Measurements from ENCODE around the gene MUC5B.
"Not testable (repeated sequence)": the region's sequence is repeated elsewhere in the genome, so short reads cannot be mapped to it uniquely, and the experiment has no call there.

The MUC5B gene

DNA sequence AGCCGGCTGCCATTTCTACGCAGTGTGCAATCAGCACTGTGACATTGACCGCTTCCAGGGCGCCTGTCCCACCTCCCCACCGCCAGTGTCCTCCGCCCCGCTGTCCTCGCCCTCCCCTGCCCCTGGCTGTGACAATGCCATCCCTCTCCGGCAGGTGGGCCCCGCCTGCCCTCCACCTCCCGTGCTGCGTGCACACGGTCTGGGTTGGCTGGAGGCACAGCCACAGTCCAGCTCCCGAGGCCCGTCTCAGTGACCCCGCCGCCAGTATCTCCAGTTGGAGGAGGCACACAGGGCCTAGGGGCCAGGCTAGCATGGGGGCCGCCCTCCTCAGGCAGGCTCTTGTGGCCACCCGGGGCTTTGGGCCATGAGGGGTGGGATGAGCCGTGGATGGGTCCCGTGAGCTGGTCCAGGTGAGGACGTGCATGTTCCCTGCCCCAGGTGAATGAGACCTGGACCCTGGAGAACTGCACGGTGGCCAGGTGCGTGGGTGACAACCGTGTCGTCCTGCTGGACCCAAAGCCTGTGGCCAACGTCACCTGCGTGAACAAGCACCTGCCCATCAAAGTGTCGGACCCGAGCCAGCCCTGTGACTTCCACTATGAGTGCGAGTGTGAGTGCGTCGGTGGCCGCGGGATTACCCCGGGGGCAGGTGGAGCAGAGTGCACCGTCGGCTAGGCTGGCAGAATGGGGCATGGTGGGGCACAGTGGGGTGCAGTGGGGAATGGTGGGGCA is 29.7 kb downstream of the MUC5B start:
- DNase-seq = no peak

DNA sequence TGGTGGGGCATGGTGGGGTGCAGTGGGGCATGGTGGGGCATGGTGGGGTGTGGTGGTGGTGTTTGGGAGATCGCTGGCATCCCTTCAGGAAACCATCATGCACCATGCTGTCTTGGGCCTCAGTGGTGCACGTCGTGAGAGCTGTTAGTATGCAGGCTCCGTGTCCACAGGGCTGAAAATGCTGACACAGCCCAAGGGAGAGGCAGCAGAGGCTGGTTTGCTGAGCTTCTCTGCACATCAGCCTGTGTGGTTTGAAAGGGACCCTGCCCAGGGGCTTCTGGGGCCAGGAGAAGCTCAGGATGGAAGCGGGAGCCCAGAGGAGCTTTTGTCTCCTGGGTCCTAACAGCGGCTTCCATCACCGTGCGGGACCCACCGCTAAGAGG is 30.2 kb downstream of the MUC5B start:
- no peak for DNase-seq

DNA sequence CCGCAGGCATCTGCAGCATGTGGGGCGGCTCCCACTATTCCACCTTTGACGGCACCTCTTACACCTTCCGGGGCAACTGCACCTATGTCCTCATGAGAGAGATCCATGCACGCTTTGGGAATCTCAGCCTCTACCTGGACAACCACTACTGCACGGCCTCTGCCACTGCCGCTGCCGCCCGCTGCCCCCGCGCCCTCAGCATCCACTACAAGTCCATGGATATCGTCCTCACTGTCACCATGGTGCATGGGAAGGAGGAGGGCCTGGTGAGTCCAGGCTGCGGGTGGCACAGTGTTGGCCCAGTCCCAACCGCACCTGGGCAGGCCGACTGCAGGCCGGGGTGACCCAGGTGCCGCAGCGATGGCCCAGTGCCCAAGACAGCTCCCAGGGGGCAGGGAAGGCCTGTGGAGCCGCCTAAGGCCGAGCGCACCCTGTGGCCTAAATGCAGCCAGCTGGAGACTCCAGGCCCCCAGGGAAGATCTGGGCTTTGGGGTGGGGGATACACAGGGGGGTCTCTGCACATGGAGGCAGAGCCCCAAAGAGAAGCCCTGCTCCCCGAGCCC is 31.3 kb downstream of the MUC5B start:
- DNase-seq = no peak

DNA sequence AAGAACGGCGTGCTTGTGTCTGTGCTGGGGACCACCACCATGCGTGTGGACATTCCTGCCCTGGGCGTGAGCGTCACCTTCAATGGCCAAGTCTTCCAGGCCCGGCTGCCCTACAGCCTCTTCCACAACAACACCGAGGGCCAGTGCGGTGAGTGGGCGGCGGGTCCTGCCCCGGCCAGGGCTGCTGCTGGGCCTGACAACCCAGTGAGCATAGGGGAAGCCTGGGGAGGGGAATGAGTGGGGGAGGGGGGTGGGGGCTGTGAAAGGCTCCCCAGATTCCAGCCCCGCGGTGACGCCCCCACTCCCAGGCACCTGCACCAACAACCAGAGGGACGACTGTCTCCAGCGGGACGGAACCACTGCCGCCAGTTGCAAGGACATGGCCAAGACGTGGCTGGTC is 31.9 kb downstream of the MUC5B start:
- no peak for DNase-seq

DNA sequence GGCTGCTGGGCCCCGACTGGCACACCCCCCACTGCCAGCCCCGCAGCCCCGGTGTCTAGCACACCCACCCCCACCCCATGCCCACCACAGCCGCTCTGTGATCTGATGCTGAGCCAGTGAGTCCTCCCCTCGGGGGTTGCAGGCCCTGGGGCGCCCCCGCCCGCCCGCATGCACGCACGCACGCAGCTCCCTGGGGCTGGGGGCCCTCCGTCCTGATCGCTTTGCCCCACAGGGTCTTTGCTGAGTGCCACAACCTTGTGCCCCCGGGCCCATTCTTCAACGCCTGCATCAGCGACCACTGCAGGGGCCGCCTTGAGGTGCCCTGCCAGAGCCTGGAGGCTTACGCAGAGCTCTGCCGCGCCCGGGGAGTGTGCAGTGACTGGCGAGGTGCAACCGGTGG is 32.3 kb downstream of the MUC5B start:
- no peak for DNase-seq

DNA sequence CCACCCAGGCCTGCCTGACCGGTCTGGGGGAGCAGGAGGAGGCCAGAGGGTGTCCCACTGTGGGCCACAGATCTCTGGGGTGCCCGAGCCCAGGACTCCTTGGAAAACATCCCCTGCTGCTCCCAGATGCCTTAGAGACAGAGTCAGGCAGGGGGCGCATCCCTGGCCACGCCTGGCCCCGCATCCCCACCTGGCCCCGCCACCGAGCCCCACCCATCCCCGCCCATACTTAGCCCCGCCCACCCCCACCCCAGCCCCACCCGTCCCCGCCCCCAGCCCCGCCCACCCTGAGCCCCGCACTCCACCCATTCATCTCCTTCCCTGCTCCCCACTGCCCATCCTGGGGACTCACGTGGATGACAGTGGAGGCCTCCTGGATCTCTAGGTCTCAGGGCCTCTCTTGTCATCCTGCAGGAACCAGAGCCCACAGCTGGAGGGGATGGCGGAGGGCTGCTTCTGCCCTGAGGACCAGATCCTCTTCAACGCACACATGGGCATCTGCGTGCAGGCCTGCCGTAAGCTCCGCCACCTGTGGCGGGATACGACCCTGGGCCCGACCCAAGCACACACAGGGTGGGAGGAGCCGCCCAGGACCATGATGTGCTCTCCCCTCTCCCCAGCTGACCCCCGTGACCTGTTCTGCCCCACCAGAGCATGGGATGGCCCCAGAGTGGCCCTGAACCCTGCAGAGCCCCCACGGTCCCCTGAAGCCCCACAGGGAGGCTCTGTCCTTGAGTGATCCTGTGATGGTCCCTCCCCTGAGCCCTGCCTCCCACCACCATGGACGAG is 33.6 kb downstream of the MUC5B start:
- DNase-seq = no peak

DNA sequence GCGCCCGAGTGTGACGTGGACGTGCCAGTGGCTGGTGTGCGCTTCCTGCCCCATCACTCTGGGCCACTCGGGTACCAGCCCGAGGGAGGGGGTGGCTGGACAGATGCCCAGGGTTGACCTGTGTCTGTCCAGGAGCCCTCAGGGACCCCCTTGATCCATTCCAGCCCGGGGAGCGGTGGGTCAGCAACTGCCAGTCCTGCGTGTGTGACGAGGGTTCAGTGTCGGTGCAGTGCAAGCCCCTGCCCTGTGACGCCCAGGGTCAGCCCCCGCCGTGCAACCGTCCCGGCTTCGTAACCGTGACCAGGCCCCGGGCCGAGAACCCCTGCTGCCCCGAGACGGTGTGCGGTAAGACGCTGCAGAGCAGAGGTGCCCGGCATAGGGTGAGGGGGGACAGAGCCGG is 34.5 kb downstream of the MUC5B start:
- no peak for DNase-seq

DNA sequence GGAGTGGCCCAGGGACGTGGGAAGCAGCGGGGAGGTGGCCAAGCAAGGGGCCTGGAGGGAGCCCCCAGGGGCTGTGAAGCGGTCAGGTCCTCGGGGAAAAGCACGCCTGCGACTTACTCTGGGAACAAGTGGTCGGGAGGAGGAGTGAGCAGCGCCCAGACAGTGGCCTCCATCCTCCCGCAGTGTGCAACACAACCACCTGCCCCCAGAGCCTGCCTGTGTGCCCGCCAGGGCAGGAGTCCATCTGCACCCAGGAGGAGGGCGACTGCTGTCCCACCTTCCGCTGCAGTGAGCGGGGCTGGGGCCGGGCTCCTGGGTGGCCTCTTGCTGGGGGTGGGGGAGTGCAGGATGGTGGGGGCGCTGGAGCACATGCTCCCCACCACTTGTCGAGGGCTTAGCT is 35.0 kb downstream of the MUC5B start:
- no peak for DNase-seq

DNA sequence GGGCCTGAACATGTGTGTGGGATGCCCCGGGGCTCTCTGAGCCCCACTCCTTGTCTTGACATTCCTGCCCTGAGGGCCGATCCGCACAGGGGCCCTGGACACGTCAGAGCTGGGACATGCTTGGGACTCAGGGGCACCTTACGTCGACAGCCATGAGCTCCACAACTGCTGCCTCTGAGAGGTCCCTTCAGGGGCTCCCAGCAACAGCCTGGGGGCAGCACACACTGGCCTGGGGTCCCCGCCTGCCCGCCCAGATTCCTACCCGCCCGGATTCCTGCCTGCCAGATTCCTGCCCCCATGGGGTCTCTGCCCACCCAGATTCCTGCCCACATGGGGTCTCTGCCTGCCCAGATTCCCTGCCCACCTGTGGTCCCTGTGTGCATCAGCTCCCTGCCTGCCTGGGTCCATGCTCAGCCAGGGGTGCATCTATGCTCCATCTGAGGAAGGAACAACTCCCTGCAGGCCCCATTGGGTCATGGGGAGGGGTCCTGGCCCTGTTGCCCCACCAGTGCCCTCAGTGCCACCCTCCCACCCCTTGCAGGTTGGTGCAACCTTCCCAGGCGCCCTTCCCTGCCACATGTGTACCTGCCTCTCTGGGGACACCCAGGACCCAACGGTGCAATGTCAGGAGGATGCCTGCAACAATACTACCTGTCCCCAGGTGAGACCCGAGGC is 35.7 kb downstream of the MUC5B start:
- DNase-seq = no peak

DNA sequence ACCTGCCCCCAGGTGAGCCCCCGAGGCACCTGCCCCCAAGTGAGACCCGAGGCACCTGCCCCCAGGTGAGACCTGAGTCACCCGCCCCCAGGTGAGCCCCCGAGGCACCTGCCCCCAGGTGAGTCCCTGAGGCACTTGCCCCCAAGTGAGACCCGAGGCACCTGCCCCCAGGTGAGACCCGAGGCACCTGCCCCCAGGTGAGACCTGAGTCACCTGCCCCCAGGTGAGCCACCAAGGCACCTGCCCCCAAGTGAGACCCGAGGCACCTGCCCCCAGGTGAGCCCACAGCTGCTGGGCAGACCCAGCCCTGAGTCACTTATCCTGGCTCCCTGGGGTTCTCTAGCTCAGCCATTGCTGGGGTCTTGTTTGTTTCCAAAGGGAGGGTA is 36.2 kb downstream of the MUC5B start:
- no peak for DNase-seq

DNA sequence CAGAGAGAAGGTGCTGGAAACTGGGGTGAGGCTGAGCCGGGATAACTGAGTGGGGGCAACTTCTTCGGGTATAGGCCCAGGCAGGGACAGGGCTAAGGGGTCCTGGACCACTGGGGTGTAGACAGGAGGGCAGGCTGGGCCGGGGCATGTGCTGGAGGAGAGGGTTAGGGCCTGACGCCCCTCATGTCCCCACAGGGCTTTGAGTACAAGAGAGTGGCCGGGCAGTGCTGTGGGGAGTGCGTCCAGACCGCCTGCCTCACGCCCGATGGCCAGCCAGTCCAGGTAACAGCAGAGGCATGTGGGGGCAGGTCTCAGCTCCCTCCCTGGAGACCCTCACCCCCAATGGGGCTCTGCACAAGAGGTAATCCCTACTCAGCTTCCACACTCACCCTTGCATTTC is 36.7 kb downstream of the MUC5B start:
- DNase-seq = no peak

DNA sequence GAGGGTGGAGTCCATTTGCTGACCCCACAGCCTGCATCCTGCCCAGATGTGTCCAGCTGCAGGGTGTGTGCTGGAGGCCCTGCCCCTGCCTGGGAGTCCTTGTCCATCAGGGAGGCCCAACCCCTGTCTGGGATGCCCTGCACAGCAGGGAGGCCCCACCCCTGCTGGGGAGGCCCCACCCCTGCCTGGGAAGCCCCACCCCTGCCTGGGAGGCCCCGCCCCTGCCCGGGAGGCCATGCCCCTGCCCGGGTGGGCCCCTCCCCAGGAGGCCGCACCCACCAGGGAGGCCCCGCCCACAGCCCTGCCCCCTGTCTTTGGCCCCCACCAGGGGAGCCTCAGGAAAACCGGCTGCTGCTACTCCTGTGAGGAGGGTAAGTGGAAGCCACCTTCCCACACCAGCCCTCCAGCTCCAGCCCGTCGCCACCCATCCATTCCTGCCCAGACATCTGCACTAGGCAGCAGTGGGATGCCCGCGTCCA is 37.2 kb downstream of the MUC5B start:
- DNase-seq = no peak

DNA sequence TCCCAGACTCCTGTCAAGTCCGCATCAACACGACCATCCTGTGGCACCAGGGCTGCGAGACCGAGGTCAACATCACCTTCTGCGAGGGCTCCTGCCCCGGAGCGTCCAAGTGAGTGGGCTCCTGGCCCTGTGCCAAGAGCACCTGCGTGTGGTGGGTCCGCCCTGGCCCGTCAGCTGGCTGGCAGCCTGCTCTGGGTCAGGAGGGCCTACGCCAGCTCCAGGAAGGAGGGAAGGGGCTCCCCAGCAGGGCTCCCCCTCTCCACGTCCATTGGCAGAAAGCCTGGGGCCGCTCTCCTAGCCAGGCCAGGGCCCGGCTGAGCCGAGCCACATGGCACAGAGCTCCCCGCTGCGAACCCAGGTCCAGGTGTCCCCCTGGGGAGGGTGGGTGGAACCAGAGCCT is 37.8 kb downstream of the MUC5B start:
- DNase-seq = no peak

DNA sequence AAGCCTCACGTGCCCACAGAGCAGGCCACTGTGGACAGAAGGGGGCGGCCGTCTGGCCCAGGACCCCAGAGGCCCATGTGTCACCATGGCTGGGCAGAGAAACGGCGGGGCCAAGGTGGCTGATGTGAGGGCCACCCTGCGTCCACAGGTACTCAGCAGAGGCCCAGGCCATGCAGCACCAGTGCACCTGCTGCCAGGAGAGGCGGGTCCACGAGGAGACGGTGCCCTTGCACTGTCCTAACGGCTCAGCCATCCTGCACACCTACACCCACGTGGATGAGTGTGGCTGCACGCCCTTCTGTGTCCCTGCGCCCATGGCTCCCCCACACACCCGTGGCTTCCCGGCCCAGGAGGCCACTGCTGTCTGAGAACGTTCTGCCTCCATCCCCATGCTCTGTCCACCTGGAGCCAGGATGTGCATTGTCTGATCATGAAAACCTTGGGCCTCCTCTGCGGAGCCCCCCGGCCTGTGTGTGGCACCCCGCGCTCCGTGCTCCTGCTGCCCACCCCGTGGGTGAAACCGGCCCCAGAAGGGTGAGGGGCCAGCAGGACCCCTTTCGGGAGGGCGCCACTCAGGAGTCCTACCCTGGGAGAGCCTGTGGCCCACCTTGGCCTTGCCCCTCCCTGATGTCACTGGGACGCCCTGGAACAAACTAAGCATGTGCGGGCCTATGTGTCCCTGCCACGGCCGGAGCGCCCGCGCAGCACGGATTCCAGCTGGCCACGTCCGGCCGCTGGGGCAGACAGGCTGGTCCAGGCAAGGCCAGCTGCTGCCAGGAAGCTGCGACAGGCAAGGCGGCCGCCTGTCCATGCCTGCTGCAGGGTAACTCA is 38.6 kb downstream of the MUC5B start:
- DNase-seq = no peak

DNA sequence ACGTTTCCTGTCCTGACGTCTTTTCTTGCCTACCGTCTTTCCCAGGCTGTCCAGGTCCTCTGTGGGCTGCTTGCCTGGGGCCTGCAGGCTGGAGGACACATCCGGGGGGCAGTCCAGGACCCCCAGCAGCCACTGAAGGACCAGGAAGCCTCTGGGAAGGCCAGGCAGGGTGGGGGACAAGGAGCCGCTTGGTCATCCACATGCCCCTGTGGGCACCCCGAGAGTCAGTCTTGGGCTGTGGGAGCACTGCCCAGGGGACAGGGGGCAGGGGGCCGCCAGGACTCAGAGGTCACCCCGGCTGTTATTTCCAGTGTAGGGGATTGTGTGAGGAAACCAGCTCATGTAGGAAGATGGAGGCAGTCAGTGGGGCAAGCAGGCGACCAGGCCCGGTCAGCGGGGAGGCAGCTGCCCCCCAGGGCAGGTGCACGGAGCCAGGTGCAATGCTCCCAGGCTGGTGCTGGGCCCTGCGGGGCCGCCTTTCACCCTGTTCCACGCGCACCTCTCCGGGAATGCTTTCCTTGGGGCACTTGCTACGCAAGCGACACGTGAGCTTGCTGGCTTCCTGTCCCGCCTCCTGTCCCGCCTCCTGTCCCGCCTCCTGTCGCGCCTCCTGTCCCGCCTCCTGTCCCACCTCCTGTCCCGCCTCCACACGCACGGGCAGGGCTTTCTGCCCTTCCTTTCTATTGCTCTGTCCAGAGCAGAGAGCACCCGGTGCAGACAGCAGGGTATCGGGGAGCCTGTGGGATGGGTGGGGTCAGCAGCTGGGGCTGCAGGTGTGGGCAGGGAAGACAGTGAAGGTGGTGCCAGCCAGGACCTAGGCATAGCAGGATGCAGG is 39.5 kb downstream of the MUC5B start:
- DNase-seq = peak; percentile 21

DNA sequence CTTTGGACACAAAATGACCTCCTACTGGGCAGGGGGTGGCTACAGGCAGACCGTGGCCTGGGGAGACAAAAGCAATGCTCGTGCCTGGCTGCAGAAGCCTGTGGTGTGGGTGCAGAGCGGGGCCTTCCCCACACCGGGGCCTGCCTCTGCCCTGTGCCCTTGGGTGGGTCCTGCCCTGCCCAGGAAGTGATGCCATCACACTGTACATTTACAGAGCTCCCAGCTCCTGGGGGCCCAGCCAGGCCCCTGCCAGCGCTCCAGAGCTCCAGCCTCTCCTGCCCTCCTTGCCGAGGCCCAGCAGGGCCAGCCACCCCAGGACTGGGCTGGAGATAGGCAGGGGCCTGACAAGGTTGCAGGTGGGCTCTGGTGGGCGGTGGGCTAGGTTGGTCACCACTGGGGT is 40.1 kb downstream of the MUC5B start:
- no peak for DNase-seq

DNA sequence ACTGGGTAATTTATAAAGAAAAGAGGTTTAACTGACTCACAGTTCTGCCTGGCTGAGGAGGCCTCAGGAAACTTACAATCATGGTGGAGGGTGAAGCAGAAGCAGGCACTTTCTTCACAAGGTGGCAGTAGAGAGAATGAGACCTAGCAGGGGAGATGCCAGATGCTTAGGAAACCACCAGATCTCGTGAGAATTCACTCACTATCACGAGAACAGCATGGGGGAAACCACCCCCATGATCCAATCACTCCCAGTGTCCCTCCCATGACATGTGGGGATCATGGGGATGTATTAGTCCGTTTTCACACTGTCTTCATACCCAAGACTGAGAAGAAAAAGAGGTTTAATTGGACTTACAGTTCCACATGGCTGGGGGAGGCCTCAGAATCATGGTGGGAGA is 41.6 kb downstream of the MUC5B start:
- DNase-seq = not testable (repeated sequence)

DNA sequence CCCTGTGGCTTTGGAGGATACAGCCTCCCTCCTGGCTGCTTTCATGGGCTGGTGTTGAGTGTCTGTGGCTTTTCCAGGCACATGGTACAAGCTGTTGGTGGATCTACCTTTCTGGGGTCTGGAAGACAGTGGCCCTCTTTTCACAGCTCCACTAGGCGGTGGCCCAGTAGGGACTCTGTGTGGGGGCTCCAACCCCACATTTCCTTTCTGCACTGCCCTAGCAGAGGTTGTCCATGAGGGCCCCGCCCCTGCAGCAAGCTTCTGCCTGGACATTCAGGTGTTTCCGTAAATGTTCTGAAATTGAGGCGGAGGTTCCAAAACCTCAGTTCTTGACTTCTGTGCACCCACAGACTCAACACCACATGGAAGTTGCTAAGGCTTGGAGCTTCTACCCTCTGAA is 42.6 kb downstream of the MUC5B start:
- not testable (repeated sequence) for DNase-seq

DNA sequence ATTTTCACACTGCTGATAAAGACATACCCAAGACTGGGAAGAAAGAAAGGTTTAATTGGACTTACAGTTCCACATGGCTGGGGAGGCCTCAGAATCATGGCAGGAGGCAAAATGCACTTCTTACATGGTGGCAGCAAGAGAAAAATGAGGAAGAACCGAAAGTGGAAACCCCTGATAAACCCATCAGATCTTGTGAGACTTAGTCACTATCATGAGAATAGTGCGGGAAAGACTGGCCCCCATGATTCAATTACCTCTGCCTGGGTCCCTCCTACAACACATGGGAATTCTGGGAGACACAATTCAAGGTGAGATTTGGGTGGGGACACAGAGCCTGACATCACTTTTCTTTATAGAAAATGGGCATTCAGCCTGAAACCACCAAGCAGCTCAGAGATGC is 44.1 kb downstream of the MUC5B start:
- not testable (repeated sequence) for DNase-seq

DNA sequence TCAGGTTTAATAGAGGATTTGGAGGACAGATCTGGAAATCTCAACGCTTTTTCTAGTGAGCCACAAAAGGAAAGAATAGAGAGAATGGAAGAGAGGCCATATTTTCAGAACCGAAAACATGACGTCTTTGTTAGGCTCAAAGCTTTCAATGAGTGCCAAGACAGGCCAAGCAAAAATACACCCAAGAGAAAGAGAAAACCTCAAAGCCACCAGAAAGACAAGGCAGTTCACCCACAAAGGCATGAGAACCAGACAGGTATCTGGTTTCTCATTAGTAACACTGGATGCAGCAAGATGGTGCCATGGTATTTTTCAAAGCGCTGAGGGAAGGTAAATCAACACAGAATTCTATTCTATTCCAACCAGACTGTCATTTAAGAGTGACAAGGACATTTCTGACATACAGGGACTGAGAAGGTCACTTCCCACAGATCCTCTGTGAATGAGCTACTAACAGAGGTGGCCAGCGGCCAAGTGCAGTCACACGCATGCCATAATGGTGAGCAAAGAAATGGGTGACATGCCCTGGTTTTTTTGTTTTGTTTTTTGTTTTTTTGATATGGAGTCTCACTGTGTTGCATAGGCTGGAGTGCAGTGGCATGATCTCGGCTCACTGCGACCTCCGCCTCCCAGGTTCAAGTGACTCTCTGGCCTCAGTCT is 44.7 kb downstream of the MUC5B start:
- DNase-seq = no peak

DNA sequence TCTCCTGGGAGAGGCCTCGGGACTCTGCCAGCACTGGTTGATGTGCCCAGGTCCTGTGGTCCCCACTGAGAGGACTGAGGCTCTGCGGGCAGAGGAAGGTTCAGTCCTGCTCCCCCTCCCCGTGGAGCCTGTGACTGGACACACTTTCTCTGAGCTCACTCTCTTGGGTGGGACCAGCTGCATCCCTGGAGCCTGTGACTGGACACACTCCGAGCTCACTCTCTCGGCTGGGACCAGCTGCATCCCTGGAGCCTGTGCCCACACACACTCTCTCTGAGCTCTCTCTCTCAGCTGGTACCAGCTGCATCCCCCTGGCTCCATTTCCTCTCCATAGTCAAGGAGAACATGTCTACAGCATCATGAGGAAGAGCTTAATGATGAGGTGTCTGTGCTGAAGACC is 47.1 kb downstream of the MUC5B start:
- no peak for DNase-seq

All from GOT3 (cell line).